Neural cell (in vitro differentiated cells): ENCODE results near the gene IL7R.

Experiments used
- EZH2 ChIP-seq: fragments of 200-600, 300-800 bp; shearing (Covaris generic), sonication (generic); IDR thresholded peaks from 2 replicates; pipeline ENCODE4 v1.6.1; 2014; ENCODE audit warnings: antibody characterized with exemption, low read length, borderline replicate concordance, mild to moderate bottlenecking; ENCODE audit not compliant: insufficient read depth, poor library complexity, severe bottlenecking
- TF ChIP-seq, protein P1 (sequence below): fragments of 450-650 bp; IDR thresholded peaks from 2 replicates; pipeline ENCODE4 v1.5.1; 2014; ENCODE audit warnings: antibody characterized with exemption, mild to moderate bottlenecking, moderate library complexity; ENCODE audit not compliant: poor library complexity, severe bottlenecking

DNA sequence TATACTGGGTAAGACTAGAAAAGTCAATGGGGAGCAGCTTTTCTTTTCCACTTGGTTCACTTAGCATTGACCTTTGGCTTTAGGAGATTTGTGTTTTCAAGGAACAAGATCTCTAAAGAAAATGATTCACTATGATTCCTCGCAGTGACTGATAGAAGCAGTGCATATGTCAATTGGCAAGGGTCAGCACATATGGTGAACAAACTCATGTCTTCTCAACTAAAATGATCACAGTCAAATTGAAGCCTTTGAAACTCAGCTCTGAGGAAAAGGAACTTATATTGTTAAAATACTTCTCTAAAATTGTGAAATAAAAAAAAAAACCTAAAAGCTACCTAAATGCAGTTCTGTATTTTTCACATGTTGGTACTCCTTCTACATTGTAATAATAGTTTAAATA lies 43.2 kb upstream of the IL7R start:
- TF ChIP-seq, protein P1, sequence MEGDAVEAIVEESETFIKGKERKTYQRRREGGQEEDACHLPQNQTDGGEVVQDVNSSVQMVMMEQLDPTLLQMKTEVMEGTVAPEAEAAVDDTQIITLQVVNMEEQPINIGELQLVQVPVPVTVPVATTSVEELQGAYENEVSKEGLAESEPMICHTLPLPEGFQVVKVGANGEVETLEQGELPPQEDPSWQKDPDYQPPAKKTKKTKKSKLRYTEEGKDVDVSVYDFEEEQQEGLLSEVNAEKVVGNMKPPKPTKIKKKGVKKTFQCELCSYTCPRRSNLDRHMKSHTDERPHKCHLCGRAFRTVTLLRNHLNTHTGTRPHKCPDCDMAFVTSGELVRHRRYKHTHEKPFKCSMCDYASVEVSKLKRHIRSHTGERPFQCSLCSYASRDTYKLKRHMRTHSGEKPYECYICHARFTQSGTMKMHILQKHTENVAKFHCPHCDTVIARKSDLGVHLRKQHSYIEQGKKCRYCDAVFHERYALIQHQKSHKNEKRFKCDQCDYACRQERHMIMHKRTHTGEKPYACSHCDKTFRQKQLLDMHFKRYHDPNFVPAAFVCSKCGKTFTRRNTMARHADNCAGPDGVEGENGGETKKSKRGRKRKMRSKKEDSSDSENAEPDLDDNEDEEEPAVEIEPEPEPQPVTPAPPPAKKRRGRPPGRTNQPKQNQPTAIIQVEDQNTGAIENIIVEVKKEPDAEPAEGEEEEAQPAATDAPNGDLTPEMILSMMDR: no peak
- no peak for TF ChIP-seq EZH2
